Fibroblast of lung (primary cell): ENCODE results near the gene PCSK1. TPM values are rescaled to one million over a fixed set of nuclear protein-coding genes. Genes with fewer than 3 reads are reported as not detected.

Experiments
- DNase-seq, 2 donors: peaks; one replicate each; pipeline versions ENCODE4 v3.0.0 to v3.0.0-alpha.2; 2010; ENCODE audit warnings: low read depth in 2 of 2
- H2AFZ ChIP-seq: 2 replicates; pipeline ENCODE4 v1.5.1; 2012; ENCODE audit warnings: low read length, control low read depth, inconsistent platforms
- H3K27ac ChIP-seq: 2 replicates; pipeline ENCODE4 v1.5.1; 2011; ENCODE audit warnings: low read length, control low read depth; ENCODE audit not compliant: insufficient read depth
- H3K27me3 ChIP-seq: 2 replicates; pipeline ENCODE4 v1.5.1; 2011; ENCODE audit warnings: mild to moderate bottlenecking, low read length; ENCODE audit not compliant: control insufficient read depth, insufficient read depth
- H3K36me3 ChIP-seq: 2 replicates; pipeline ENCODE4 v1.5.1; 2011; ENCODE audit warnings: low read length; ENCODE audit not compliant: control insufficient read depth, insufficient read depth
- H3K4me1 ChIP-seq: 2 replicates; pipeline ENCODE4 v1.5.1; 2011; ENCODE audit warnings: low read length; ENCODE audit not compliant: control insufficient read depth, insufficient read depth; ENCODE audit errors: extremely low read depth
- H3K4me2 ChIP-seq: 2 replicates; pipeline ENCODE4 v1.5.1; 2011; ENCODE audit warnings: low read length, control low read depth; ENCODE audit not compliant: insufficient read depth; ENCODE audit errors: extremely low read depth
- H3K4me3 ChIP-seq, 4 experiments: fragments of 200-600 bp in 1 of 4; sonication (generic) in 1 of 4; replicated peaks in 1 of 4; 2 replicates each; pipeline ENCODE4 v1.5.1; 2011 to 2016; ENCODE audit warnings: low read length in 4 of 4, low read depth in 3 of 4, mild to moderate bottlenecking in 3 of 4, control low read depth in 2 of 4, inconsistent platforms in 1 of 4, mixed read lengths in 1 of 4; ENCODE audit not compliant: insufficient read depth in 1 of 4; ENCODE audit errors: control extremely low read depth in 1 of 4
- H3K79me2 ChIP-seq: 2 replicates; pipeline ENCODE4 v1.5.1; 2012; ENCODE audit warnings: mild to moderate bottlenecking, low read length, inconsistent platforms; ENCODE audit not compliant: control insufficient read depth, insufficient read depth
- H3K9ac ChIP-seq: 2 replicates; pipeline ENCODE4 v1.5.1; 2011; ENCODE audit warnings: mild to moderate bottlenecking, low read length, control low read depth; ENCODE audit not compliant: insufficient read depth
- H3K9me3 ChIP-seq: 2 replicates; pipeline ENCODE4 v1.5.1; 2012; ENCODE audit warnings: low read depth, low read length; ENCODE audit not compliant: control insufficient read depth, insufficient read depth
- H4K20me1 ChIP-seq: 2 replicates; pipeline ENCODE4 v1.5.1; 2011; ENCODE audit warnings: low read length; ENCODE audit not compliant: control insufficient read depth, insufficient read depth; ENCODE audit errors: extremely low read depth
- CTCF ChIP-seq, 2 donors: IDR thresholded peaks in 1 of 2; conservative IDR thresholded peaks in 1 of 2; 1 replicate in 1 of 2; 2 replicates in 1 of 2; pipeline ENCODE4 v1.5.1; 2011 to 2012; ENCODE audit warnings: low read length in 2 of 2, control low read depth in 1 of 2, inconsistent platforms in 1 of 2, low read depth in 1 of 2, mild to moderate bottlenecking in 1 of 2
- EZH2 ChIP-seq: IDR thresholded peaks from 2 replicates; pipeline ENCODE4 v1.5.1; 2012; ENCODE audit warnings: low read length, control low read depth, mild to moderate bottlenecking; ENCODE audit errors: missing control alignments
- polyA plus RNA-seq, 2 donors: library from polyadenylated mRNA; depleted of rRNA in 1 of 2; stranded (reverse) in 1 of 2; unstranded in 1 of 2; fragments of >200 nt; gene quantifications; 2 replicates each; pipeline ENCODE4 v1.2.1, GENCODE V29; 2011 to 2012; ENCODE audit warnings: missing spikeins in 1 of 2
- total RNA-seq: library from RNA; depleted of rRNA; stranded (reverse); fragments of >200 nt; gene quantifications from 2 replicates; pipeline ENCODE4 v1.2.1, GENCODE V29; 2014

PCSK1 gene
- total and polyA plus RNA-seq, 2 donors (not counting 1 experiment from before 2014, with no cell fraction given): not detected

- H2AFZ ChIP-seq: no peak overlapping the region
- H3K9me3 ChIP-seq: no peaks in the 10 kb centered on the region
- H3K79me2 ChIP-seq: no peaks in the 10 kb centered on the region
- no peaks in the 10 kb centered on the region for H3K4me1 ChIP-seq
- H3K27ac ChIP-seq: no peak overlapping the region
- no peaks in the 10 kb centered on the region for H4K20me1 ChIP-seq
- H3K4me2 ChIP-seq: peak overlapping the region; percentile 35
- no peak overlapping the region for H3K4me3 ChIP-seq
- DNase-seq: no peak
- H3K27me3 ChIP-seq: no peaks in the 10 kb centered on the region
- TF ChIP-seq EZH2 (no peak), CTCF (conservative IDR thresholded peaks at IDR 0.05 in 1 of 2, IDR thresholded peaks at IDR 0.05 in 1 of 2; ENCODE audit: low read depth in 1 of 2, low read length in 2 of 2) (no peak)
- no peaks in the 10 kb centered on the region for H3K36me3 ChIP-seq
- H3K9ac ChIP-seq: no peak overlapping the region
These were observed 22.7 kb upstream of the PCSK1 start for GRCh38 chr5:96455789-96456188.

GRCh38 chr5:96453394-96453793, 20.3 kb upstream of the PCSK1 start:
- Histone ChIP-seq H3K79me2 (no peaks in the 10 kb centered on the region), H3K4me1 (no peaks in the 10 kb centered on the region), H3K36me3 (no peaks in the 10 kb centered on the region), H3K4me2 (no peak overlapping the region), H3K27me3 (peaks cover under 1% of the 10 kb centered on the region), H2AFZ (no peak overlapping the region), H3K4me3 (no peak overlapping the region), H3K9ac (no peak overlapping the region), H3K27ac (no peak overlapping the region), H3K9me3 (no peaks in the 10 kb centered on the region), H4K20me1 (no peaks in the 10 kb centered on the region)
- DNase-seq: no peak
- TF ChIP-seq CTCF (conservative IDR thresholded peaks at IDR 0.05 in 1 of 2, IDR thresholded peaks at IDR 0.05 in 1 of 2; ENCODE audit: low read depth in 1 of 2, low read length in 2 of 2): no peak
- TF ChIP-seq EZH2: no peak

- H3K9ac ChIP-seq: no peak overlapping the region
- H3K4me1 ChIP-seq: no peaks in the 10 kb centered on the region
- no peak overlapping the region for H3K4me3 ChIP-seq
- no peak for DNase-seq
- H3K27me3 ChIP-seq: peaks cover 20% of the 10 kb centered on the region
- no peak overlapping the region for H2AFZ ChIP-seq
- H3K4me2 ChIP-seq: no peak overlapping the region
- H3K27ac ChIP-seq: no peak overlapping the region
- no peaks in the 10 kb centered on the region for H3K79me2 ChIP-seq
- no peaks in the 10 kb centered on the region for H3K36me3 ChIP-seq
- no peak for TF ChIP-seq CTCF (conservative IDR thresholded peaks at IDR 0.05 in 1 of 2, IDR thresholded peaks at IDR 0.05 in 1 of 2; ENCODE audit: low read depth in 1 of 2, low read length in 2 of 2)
- no peak for TF ChIP-seq EZH2
- no peaks in the 10 kb centered on the region for H4K20me1 ChIP-seq
- no peaks in the 10 kb centered on the region for H3K9me3 ChIP-seq
These were observed 14.9 kb upstream of the PCSK1 start for GRCh38 chr5:96447949-96448348.
